AG04449 (cell line): ENCODE results near the gene RAD51B.

Experiments used
- CTCF ChIA-PET: fragments of 350-600 bp; formaldehyde crosslinking; extraction: SDS; loops from one replicate; lab custom pipeline; 2021; ENCODE audit warnings: antibody characterized with exemption; lab: Yijun Ruan, JAX
- POLR2A ChIA-PET: fragments of 400-600, 350-600 bp; formaldehyde crosslinking; extraction: SDS; loops from one replicate; lab custom pipeline; 2020; ENCODE audit warnings: antibody characterized with exemption, inconsistent platforms; lab: Yijun Ruan, JAX
- DNase-seq: peaks from one replicate; pipeline ENCODE4 v3.0.0-alpha.2; 2010; ENCODE audit warnings: low read depth, low spot score
- H3K4me3 ChIP-seq: 2 replicates; pipeline ENCODE4 v1.5.1; 2011; ENCODE audit warnings: low read depth, mild to moderate bottlenecking, control low read depth, low read length
- CTCF ChIP-seq: IDR thresholded peaks from one replicate; pipeline ENCODE4 v1.5.1; 2011; ENCODE audit warnings: mild to moderate bottlenecking, moderate library complexity, low read length, control low read depth, inconsistent platforms; ENCODE audit not compliant: insufficient read depth; ENCODE audit errors: missing control alignments

RAD51B gene

GRCh38 chr14:68740788-68741476, 921.4 kb downstream of the RAD51B start:
- TF ChIP-seq CTCF = no peak
- CTCF ChIA-PET = no interaction called here
- POLR2A ChIA-PET = no interaction called here
- DNase-seq = no peak
- H3K4me3 ChIP-seq = no peak overlapping the region

GRCh38 chr14:68741477-68741791, 921.9 kb downstream of the RAD51B start:
- TF ChIP-seq CTCF = no peak
- ChIA-PET POLR2A (no interaction called here), CTCF (no interaction called here)
- no peak overlapping the region for H3K4me3 ChIP-seq
- DNase-seq = no peak

DNA sequence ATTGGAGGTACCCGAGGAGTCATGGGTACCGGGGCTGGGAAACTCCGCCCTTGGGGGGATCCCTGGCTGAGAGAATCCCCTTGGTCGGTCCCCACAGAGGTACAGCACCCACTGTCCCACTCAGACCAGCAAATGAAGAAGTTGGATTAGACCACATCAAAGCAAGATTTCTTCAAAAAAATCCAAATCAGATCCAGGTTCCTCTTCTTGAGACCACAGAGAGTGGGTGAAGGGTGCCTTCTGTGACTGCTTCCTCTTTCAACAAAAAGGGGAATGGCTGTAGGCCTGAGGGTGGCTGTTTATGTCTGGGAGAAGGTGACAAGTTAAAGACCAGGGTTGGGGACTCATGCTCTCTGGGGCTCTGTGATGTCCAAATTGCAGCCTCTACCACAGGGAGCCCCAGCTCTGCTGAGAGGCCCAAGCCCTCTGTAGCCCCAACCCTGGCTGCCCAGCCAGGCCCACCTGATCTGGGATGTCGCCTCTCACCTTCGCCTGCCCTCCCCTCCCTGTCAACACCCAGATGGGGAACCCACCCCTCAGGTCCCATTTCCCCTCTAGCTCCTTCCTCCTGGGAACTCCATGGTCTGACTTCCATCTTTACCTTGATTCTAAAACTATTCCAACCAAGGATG, 922.4 kb downstream of the RAD51B start:
- ChIA-PET POLR2A (no interaction called here), CTCF (no interaction called here)
- no peak for TF ChIP-seq CTCF
- DNase-seq = no peak
- H3K4me3 ChIP-seq = no peak overlapping the region

- ChIA-PET POLR2A (no interaction called here), CTCF (no interaction called here)
- DNase-seq = no peak
- no peak for TF ChIP-seq CTCF
- no peak overlapping the region for H3K4me3 ChIP-seq
Measured at GRCh38 chr14:68744613-68745012, 925.0 kb downstream of the RAD51B start.

GRCh38 chr14:68747393-68747792, 927.8 kb downstream of the RAD51B start:
- TF ChIP-seq CTCF = no peak
- ChIA-PET POLR2A (no interaction called here), CTCF (no interaction called here)
- DNase-seq = no peak
- no peak overlapping the region for H3K4me3 ChIP-seq

- TF ChIP-seq CTCF = no peak
- ChIA-PET CTCF (no interaction called here), POLR2A (no interaction called here)
- no peak for DNase-seq
- H3K4me3 ChIP-seq = no peak overlapping the region
Measured at GRCh38 chr14:68748260-68748659, 928.7 kb downstream of the RAD51B start.
